ENCODE data around the gene ARHGAP27.
A peak's percentile ranks its signal among the peaks of the same experiment; 100 is the strongest.

Gene ARHGAP27

DNA sequence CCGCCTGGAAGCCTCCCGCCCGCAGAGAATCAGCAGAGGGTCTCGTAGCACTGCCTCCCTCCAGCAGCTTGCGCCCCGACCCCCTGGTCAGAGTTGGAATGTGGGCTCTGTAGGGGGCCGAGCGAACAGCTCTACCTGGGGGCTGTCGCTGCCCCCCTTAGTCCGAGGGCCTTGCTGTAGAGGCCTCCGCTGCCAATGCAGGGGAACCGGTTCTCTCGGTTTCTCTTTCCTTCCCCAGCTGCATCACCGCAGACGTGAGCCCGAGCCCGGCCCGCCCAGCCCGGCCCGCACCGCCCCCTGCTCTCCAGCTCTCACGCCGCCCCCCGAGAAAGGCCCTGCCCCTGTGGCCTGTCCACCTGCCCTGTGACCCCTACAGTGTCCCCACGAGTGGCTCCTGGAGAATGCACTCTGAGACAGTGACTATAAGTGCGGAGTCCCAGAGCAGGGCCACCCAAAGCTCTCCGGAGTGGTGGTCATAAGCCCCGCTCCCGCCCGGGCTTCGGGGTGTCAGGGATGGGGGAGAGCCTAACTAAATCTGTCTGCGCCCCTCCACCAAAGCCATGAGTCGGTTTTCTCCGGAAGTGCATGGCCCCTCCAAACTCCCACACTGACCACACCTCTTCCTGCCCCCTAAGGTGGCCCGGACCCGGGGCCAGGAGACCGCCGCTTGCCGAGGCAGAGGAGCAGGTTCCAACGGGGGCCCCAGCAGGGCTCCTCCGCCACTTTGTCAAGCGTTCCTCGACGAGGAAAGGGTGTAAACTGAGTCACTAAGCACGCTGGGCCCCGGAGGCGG is 1.7 kb downstream of the ARHGAP27 start:
- peak; percentile 30 for DNase-seq

DNA sequence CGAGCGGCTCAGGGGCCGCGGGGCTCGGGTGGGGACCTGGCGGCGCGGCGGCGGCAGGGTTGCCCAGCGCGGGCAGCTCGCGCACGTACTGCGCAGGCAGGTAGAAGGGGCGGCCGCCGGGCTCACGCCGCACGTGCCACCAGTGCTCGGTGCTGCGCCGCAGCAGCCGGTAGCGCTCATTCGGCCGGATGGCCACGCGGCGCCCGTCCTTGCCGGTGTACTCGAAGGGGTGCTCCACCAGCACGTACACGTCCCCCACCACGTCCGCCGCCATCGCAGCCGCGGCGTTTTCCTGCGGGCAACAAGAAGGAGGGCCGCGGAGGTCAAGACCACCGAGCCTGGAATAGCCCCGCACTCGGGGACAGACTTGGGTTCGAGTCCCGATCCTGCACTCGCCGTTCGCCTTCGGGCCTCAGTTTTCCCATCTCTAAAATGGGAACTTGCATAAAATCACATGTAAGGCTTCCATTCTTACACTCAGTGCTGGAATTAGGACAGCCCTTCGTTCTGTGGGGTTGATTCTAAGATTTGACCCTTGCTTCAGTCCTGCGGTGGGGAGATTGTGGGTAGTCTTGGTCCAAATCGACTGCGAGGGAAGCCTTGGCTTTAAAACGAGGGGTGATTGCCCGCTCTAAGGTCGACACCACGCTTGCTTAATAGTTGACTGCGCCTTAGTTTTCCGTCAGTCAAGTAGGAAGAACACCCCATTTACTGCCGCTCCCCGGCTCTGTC is 2.5 kb downstream of the ARHGAP27 start:
- no peak for DNase-seq

DNA sequence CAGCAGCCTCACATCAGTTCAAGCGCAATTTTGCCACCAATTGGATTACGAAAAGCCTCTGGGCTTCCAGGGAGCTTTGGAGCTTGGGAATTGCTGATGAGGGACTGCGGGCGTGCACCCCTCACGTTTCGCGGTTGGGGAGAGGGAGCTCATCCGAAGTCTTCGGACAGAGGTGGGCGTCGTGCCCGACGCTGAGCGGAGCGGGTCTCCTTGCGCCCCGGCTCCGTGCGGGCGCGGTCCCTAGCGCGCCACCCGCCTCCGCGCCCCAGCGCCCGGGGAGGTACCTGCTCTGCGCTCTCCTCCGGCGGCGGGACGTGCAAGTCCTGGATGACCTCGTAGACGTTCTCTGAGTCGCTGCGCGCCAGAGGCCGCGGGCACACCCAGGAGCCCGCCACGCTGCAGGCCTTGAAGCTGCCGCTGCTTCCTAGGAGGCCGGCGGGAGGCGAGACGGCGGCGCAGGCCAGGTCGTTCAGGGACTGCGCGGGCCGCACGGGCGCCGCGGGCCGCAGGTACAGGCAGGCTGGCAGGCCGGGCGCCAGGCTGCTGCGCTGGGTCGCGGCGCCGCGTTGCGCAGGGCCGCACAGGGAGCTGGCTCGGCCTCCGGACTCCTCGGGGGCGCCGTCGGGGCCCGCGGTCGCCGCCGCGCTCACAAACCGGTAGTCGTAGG is 3.2 kb downstream of the ARHGAP27 start:
- DNase-seq: no peak

DNA sequence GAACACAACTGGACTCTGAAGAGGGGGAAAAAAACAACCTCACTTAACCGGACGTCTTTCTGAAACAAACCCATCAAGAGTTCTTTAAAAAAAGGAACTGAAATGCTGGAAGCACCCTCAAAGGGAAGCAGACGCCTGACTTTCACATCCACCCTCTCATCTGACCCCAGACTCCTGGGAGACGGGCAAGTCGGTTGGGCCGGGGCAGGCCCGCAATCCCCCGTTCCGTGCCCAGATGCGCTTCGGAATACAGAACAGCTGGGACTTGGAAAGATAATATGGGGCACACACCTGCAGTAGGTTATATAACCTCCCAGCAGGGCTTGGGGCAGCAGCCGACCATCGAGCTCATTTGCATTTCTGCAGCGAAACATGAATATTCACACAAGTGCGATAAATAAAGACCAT is 3.7 kb downstream of the ARHGAP27 start:
- no peak for DNase-seq

DNA sequence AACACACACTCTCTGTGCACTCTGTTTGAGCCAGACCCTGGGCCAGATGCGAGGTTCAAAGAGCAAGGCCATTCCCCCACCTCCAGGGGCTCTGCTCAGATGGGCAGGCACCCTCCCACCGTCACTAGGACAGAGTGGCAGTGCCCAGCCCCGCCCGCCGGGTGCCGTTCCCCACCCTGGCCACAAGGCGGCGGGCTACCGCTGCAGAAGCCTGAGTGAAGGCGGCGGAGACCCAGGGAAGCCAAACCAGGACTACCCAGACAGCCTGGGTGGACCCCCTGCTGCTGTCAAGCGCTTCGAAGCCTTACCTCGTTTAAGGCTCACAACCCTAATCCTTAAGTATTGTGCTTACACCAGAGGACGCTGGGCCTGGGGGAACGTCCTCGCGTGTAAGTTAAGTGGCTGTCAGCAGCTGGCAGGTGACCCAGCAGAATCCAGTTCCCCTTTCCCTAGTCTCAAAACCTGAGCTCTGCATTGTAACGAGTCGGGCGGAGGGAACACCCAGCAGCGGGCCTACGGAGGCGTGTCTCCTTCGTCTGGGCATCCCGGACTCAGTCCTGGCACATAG is 4.5 kb downstream of the ARHGAP27 start:
- DNase-seq: peak; percentile 74

DNA sequence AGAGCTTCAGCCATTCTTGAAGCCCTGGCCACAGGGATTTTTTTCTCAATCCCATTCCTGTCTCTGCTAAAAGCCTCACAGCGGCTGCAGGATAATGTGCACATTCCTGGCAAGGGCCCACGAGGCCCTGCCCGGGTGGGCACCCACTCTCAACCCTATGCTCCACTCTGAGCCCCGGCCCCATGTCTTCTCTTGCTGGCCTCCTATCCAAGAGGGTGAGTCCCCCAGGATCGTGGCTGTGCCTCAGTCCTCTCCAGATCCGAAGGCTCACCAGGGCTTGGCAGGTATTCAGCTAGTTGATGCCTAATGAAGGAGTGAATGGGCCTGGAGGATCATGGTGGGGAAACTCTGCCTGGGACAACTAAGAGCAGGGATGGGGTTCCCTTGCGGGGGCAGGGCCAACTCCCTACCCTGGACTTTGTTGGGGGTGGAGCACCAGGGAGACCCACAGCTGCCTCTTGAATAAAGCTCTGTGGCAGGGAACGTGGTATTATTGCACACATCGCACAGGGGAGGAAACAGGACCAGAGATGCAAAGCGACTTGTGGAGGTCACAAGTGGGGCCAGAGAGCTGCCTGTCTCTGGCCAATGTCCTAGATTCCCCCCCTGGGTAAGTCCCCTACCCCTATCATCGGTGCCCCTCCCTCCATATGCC is 5.4 kb downstream of the ARHGAP27 start:
- DNase-seq: no peak

DNA sequence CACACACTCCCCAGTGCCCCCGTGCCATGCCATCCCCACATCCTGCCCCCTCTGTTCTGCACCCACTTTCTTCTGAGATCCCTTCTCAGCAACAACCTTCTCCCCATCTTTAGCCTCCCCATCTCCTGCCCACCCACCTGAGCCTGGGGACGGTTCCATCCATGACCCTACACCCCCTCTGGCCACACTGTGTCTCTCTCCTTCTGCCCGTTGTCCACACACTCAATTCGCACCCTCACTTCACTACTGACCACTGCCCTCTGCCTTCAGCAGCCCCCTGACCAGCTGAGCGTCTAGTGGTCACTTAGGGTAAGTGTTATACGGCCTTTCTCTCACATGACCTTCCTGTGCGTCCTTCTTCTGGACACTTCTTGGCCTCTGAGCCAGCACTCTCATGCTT is 6.1 kb downstream of the ARHGAP27 start:
- DNase-seq: no peak

DNA sequence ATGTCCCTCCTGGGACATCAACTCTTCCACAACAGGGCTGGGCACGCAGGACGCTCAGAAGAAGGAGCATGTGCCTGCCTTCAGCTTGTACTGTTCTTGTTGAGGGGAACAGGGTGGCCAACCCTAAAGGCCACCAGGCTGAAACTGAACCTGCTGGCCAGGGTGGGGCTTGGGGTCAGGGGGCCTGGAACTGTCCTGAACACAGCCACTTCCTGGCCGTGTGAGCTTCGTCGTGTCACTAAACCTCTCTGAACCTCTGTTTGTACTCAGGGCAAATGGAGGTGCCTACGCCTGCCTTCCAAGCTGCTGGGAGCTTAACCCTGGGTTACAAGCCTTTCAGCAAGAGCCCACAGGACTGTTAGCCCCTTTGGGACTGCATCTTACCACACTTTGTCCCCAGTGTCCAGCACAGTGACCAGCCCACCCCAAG is 6.7 kb downstream of the ARHGAP27 start:
- DNase-seq: no peak

DNA sequence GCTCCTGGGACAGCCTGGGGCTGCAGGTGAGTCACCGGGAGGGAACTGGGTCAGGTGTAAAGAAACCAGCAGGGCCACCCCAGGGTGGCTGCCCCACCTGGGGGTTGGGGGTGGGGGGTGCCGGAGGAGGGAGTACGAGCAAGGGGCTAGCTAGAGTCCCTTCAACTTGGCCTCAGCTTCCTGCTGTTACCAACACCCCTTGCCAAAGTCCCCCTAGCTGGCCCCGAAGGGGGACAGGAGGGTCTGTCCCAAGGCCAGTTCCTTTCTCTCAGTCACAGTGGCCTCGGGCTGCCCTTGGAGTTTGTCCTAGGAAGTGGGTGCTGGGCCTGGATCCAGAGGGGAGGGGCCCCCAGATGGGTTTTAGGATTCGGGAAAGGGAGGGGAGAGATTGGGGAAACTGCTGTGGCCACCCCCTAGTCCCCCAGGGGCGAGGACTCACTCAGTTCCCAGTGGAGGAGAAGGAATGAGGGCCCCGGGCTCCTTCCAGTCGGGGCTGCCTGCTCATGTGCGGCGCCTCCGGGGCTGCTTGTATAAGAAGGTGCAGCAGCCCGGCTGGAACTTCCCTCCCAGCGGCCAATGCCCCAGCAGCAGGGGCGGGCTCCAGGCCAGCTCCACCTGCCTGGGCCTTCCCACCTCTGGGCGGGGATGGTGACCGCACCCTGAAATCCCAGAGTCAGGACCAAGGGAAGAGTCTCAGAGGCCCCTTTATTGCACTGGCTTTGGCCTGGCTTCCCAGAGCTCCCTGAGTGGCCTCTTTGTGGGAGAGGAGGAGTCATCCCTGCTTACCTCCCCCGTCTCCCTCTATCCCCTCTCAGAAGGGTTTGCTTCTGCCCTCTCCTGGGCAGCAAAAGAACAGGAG is 7.3 kb downstream of the ARHGAP27 start:
- no peak for DNase-seq

DNA sequence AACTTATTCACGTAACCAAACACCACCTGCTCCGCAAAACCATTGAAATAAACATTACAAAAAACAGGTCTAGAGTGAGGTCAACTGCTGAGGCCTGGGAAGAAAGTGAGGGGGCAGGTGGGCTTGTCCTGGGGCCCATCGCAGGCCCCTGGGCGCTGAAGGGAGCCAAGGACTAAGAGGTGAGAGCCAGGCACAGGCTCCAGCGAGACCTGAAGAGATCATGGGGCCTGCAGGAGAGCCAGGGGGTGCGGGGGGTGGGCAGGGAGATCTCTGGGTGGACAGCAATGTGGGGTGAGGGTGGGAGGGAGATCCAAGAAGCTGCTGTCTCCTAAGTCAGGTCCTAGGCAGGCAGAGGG is 7.9 kb downstream of the ARHGAP27 start:
- no peak for DNase-seq

DNA sequence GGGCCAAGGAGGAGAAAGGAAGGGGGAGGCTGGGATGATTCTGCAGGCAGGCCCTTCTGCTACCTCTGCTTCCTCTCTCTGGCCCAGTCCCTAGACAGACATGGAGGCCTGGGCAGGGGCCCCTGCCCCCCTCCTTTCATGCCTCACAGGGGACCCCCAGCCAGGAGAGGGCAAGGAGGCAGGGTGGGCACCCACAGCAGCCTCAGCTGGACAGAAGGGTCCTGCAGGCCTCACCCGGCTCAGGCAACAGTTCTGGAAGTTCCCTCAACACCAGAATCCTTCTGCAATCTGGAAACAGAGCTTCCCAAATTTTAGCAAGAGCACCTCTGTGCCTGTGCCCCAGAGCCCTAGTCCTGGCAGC is 8.7 kb downstream of the ARHGAP27 start:
- no peak for DNase-seq

DNA sequence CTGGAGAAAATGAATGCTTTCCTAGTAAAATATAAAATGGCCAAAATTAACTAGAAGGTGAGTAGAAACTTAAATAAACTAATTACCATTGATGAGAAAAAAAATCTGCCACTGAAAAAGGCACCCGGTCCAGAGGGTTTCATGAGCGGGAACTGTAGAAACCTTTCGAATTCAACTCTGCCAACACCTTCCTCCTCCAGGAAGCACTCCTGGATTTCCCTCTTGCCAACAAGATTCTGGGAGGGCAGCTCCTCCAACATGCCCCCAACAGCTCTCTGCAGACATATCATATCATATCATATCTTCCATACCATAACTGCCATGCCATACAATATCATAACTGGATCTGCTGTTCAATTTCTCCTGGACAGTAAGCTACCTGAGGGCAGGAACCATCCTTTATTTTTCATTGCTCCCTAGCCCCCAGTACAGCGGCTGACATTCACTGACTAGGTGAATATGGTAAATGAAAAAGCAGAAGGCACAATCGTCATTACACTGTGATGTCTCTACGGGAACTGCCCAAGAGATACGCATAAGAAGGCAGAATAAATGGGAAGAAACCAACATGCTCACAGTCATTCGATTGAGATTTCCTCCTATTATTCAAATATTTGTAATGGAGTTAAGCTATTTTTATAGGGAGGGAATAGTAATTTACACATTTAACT is 9.2 kb downstream of the ARHGAP27 start:
- no peak for DNase-seq

DNA sequence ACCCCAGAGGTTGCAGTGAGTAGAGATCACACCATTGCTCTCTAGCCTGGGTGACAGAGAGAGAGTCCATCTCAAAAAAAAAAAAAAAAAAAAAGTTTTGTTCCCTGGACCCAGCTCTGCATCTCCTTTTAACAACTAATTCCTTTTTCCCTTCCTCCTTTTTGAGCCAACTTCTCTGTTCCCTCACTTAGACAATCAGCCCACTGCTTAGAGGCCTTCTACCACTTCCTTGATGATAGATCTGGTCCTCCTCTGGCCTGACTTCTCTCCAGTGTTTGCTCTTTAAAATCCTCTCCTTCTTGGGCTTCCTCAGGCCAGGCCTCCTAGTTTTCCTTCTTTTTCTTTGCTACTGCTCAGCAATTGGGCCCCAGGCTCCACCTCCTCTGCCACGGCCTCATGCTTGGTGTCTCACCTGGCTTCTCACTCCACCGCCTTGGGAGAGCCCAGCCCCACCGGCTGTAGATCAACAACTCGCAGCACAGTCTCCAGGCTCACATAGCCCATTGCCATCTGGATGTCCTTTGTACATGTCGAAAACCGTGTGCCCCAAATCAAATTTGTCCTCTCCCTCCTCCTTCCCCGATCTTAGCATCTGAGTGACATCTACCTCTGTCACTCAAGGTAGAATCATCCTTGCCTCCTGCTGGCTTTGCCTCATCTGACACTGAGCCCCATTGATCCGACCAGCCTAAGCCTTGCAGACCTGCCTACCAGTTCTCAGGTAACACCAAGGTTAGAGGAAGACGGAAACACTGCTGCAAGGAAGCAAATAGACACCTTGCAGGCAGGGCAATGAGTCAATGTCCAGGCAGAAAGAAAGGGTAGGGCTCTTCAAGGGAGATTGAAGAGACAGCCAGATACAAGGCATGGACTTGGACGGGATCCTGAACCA is 17.4 kb downstream of the ARHGAP27 start:
- no peak for DNase-seq

DNA sequence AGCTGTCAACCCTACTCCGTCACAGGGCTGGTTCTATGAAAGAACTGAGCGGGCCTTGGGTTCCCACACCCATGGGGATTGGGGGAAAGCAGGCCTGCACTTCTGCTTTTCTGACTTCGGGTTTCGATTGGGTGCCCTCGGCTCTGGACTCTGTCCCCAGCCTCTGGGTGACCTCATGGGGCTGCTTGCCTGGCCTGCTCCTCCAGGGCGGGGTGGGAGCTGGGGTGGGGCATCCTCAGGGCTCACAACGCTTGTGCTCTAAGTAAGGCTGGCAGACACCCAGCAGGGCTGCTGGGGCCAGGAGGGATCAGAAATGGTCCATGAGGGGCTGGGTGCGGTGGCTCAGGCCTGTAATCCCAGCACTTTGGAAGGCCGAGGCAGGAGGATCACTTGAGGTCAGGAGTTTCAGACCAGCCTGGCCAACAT is 19.2 kb downstream of the ARHGAP27 start:
- DNase-seq: no peak

DNA sequence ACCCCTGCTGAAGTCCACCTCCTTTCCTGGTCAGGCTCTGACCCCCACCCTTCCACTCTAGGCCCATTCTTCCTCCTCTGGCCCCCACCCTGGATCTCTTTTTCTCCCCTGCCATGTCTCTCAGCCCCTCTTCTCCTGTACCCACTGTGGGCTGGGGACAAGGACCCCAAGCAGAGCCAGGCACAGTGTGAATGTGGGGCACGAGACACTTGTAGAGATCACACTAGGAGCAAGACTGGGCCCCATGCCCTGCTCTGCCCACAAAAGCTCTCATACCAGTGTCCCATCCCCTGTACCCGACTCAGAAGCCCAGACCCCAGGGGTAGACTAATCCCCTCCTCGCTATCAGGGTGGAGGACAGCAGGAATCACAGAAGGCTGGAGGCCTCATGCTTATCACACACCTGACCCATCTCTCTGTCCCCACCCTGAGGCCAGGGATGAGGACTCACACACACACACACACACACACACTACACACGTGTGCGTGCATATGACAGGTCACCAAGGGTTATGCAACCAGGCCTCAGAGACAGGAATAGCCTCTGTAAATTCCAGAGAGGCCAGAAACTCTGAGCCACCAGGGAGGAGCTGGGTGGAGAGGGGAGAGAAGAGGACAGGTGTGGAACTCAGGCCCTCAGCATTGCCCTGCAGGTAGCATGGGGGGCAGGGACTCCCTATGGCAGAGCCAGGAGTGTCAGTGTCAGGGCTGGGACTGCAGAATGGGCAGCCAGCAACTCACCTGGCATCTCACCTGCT is 21.1 kb downstream of the ARHGAP27 start:
- no peak for DNase-seq

DNA sequence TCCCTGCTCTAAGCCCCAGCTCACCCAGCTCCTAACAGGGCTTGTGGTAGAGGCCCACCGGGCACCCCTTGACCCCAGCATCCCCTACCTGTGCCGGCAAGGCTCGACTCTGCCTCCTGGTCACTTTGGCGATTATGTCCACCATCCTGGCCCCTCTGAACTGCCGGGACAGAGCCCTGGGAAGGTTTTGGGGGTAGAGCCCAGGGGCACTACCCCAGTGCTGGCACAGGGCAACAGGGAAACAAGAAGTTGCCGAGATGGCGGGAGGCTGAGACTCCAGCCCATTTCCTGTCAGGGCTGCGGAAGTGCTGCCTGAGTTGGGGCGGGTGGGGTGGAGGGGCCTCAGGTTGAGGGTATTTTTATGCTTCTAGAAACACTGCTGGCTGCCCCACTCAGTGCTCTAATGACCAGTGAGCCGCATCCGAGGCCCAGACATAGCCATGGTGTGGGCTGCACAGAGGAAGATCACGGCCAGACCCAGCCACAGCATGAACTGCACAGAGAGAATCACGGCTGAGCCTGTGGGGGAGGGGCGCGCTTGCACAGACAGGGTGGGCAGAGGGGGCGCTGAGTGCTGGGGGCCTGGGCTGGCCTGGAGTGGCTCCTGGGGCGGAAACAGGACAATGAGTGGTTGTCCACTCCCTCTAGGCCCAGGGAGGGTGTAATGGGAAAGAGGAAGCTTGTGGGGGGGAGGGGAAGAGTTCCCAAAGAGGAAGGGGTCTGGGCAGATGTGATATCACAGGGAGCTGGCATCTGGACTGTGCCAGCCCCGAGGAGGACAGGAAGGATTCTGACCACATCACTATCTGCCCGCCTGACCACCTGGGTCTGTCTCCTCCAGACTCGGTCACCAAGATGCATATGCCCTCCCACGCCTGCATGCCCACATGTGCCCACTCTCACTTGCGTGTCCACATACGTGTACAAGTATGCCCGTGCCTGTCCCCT is 22.3 kb downstream of the ARHGAP27 start:
- DNase-seq: peak; percentile 66

DNA sequence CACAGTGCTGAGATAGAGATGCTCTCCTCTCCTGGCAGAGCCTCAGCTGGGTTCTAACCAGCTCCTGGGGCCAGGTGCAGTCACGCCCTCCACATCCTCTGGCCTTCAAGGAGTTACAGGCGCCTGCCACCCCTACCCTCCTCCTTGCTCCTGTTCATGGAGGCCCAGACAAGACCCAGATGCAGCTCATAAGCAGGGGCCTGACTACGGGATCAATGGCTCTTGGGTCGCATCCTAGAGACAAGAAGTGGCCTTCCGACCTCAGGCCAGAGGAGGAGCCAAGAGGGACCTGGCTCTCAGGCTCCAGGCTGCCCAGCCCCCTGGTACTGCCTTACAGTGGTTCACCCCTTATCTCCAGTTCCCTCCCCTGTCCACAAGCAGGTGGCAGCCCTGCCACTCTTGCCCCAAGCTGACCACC is 23.0 kb downstream of the ARHGAP27 start:
- no peak for DNase-seq
